HUES6 (cell line): ENCODE results near the gene SDF2.

ENCODE experiments used
- H3K27ac ChIP-seq: 2 replicates; pipeline ENCODE4 v1.7.0; 2013; ENCODE audit warnings: low read depth, mild to moderate bottlenecking, low read length, inconsistent platforms
- H3K27me3 ChIP-seq: 2 replicates; pipeline ENCODE4 v1.6.1; 2013; ENCODE audit warnings: low read length; ENCODE audit not compliant: control insufficient read depth, insufficient read depth
- H3K36me3 ChIP-seq: 2 replicates; pipeline ENCODE4 v1.6.1; 2013; ENCODE audit warnings: low read length; ENCODE audit not compliant: control insufficient read depth, insufficient read depth
- H3K4me1 ChIP-seq: 2 replicates; pipeline ENCODE4 v1.6.1; 2013; ENCODE audit warnings: low read length; ENCODE audit not compliant: control insufficient read depth, insufficient read depth
- H3K4me3 ChIP-seq: 2 replicates; pipeline ENCODE4 v1.5.1; 2013; ENCODE audit warnings: low read depth, low read length
- H3K9ac ChIP-seq: one replicate; pipeline ENCODE4 v1.6.1; 2013; ENCODE audit warnings: mild to moderate bottlenecking, low read length
- H3K9me3 ChIP-seq: 2 replicates; pipeline ENCODE4 v1.6.1; 2013; ENCODE audit warnings: low read depth, low read length; ENCODE audit not compliant: control insufficient read depth, insufficient read depth

Gene SDF2

GRCh38 chr17:28624148-28624547 is 37.6 kb downstream of the SDF2 start:
- no peak overlapping the region for H3K4me3 ChIP-seq
- H3K36me3 ChIP-seq: peaks cover 93% of the 10 kb centered on the region

DNA sequence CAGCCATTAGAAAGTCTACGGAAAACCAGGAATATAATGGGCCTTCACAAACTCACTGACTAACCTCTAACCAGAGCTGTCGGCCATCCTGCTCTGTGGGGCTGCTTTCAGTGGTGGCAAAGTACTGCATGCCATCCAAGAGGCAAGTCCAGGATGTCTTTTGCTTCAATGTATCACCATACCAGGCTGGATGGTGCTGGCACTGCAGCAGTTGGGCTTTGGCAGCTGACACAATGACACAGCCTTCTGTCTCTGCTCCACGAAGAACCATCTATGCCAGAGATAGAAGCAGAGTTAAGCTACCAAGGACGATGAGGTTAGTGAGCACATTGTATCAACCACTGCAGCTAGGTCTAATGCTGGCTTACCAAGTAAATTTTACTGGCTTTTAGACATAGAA is 38.0 kb downstream of the SDF2 start:
- no peaks in the 10 kb centered on the region for H3K9me3 ChIP-seq
- no peak overlapping the region for H3K9ac ChIP-seq
- peaks cover 97% of the 10 kb centered on the region for H3K36me3 ChIP-seq
- no peak overlapping the region for H3K27ac ChIP-seq
- no peak overlapping the region for H3K4me3 ChIP-seq
- H3K4me1 ChIP-seq: no peaks in the 10 kb centered on the region
- no peaks in the 10 kb centered on the region for H3K27me3 ChIP-seq

More at GRCh38 chr17:28624148-28624547, 37.6 kb downstream of the SDF2 start:
- H3K9me3 ChIP-seq: no peaks in the 10 kb centered on the region
- no peak overlapping the region for H3K27ac ChIP-seq
- no peak overlapping the region for H3K9ac ChIP-seq
- H3K4me1 ChIP-seq: no peaks in the 10 kb centered on the region
- H3K27me3 ChIP-seq: no peaks in the 10 kb centered on the region

GRCh38 chr17:28622186-28622585 is 39.5 kb downstream of the SDF2 start:
- Histone ChIP-seq H3K36me3 (peaks cover 97% of the 10 kb centered on the region), H3K4me3 (no peak overlapping the region), H3K27me3 (no peaks in the 10 kb centered on the region), H3K9ac (no peak overlapping the region), H3K27ac (no peak overlapping the region), H3K9me3 (no peaks in the 10 kb centered on the region), H3K4me1 (no peaks in the 10 kb centered on the region)

GRCh38 chr17:28620010-28620409 is 41.7 kb downstream of the SDF2 start:
- no peaks in the 10 kb centered on the region for H3K9me3 ChIP-seq
- H3K4me3 ChIP-seq: no peak overlapping the region
- no peak overlapping the region for H3K9ac ChIP-seq
- peaks cover 99% of the 10 kb centered on the region for H3K36me3 ChIP-seq
- H3K27ac ChIP-seq: no peak overlapping the region
- H3K4me1 ChIP-seq: no peaks in the 10 kb centered on the region
- H3K27me3 ChIP-seq: no peaks in the 10 kb centered on the region

DNA sequence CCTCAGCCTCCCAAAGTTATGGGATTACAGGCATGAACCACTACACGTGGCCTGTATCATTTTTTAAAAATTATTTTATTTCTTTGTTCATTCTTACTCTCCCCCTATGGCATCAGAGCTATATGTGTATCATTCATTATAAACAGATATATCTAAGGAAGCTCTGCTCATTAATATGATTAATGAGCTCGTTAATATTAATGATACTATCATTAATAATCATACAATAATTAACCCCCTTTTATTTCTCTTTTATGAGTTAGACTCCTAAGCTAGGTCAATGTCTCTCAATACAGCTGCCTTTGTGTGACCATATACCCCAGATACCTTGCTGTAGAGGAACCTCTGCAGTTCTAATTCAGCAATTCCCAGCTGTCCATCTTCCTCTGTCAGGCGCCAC is 43.2 kb downstream of the SDF2 start:
- no peaks in the 10 kb centered on the region for H3K27me3 ChIP-seq
- H3K9ac ChIP-seq: no peak overlapping the region
- H3K27ac ChIP-seq: no peak overlapping the region
- H3K9me3 ChIP-seq: no peaks in the 10 kb centered on the region
- no peaks in the 10 kb centered on the region for H3K4me1 ChIP-seq
- no peak overlapping the region for H3K4me3 ChIP-seq
- peaks cover 98% of the 10 kb centered on the region for H3K36me3 ChIP-seq

DNA sequence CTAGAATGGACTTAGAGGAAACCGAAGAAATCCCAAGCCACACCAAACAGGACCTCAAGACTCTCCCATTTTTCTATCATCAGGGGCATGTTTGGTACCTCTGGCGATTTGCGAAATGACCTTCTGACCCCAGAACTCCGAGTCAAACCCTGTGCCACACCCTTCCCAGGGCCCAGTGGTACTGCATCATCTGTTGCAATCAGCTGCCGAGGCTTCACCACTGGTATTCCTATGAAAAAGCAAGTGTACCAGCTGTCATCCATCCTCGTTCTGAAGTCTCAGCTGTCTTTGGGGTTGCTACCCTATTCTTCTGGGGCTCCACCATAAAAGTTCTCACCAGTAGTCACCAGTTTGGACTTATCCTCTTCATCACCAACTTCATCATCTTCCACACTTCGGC is 45.4 kb downstream of the SDF2 start:
- H3K27ac ChIP-seq: no peak overlapping the region
- H3K36me3 ChIP-seq: peaks cover 97% of the 10 kb centered on the region
- no peaks in the 10 kb centered on the region for H3K9me3 ChIP-seq
- H3K4me1 ChIP-seq: no peaks in the 10 kb centered on the region
- H3K9ac ChIP-seq: no peak overlapping the region
- no peaks in the 10 kb centered on the region for H3K27me3 ChIP-seq
- H3K4me3 ChIP-seq: no peak overlapping the region

DNA sequence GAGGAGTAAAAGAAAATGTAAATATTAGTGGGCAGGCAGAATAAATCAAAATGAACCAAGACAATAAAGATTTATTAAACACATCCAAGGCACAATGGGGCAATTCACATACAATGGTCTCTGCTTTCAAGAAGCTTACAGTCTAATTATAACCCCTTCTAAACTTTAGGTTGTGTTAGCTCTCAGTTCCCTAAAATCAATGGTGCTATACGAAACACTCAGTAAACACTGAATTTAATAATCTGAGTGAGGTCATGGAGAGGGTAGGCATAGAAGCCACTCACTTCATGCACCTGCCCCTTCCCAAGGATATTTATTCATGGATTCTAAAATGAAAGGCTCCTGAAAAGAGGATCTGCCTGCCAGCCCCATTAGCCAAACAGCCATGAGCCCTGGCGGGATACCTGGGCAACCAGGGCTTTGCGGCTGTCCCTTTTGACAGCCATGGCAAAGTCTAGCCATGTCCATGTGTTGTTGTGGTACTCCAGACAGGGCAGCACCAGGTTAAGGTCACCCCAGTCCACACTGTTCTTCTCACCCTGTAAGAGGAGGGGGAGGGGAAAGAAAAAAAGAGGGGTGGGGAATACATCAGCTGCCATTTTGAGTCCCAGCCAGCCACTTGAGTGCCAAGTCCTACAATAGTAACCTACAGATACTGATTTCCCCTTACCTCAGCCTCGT is 46.3 kb downstream of the SDF2 start:
- Histone ChIP-seq H3K36me3 (peaks cover 97% of the 10 kb centered on the region), H3K27me3 (no peaks in the 10 kb centered on the region), H3K9me3 (no peaks in the 10 kb centered on the region), H3K9ac (no peak overlapping the region), H3K4me1 (no peaks in the 10 kb centered on the region), H3K4me3 (no peak overlapping the region), H3K27ac (no peak overlapping the region)

DNA sequence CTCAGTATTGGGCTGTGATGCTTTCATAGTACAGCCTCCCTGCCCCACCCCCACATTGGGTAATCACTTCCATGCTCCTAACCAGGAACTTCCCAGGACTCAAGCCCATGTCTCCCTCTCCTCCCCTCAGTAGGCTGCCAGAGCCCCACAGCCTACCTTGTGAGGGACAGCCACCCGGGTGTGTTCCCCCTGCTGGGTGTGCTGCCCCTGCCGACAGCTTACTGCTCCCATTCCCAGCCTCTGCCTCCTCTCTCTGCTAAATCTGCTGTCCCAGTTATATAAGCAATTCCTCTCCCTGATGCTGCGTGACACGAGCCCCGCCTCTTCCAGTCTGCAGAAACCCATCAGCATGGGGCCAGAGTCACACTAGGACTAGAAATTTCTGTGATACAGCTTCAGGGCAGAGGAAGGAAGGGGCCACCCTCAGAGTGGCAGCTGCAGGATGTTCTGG is 47.8 kb downstream of the SDF2 start, which contains the start of gene RSKR:
Gene RSKR, minus strand, starts transcription at position 255 of the 451 bp plus-strand sequence. Its CDS starts 24 bp downstream, at position 231.
- Histone ChIP-seq H3K9ac (no peak within 1 kb of the TSS), H3K4me1 (no peaks in the 10 kb centered on the region), H3K4me3 (no peak within 1 kb of the TSS), H3K36me3 (peaks cover 97% of the 10 kb centered on the region), H3K27me3 (no peaks in the 10 kb centered on the region), H3K27ac (no peak within 1 kb of the TSS), H3K9me3 (no peaks in the 10 kb centered on the region)

- Histone ChIP-seq H3K36me3 (peaks cover 95% of the 10 kb centered on the region), H3K9me3 (no peaks in the 10 kb centered on the region), H3K4me3 (no peak overlapping the region), H3K27me3 (no peaks in the 10 kb centered on the region), H3K4me1 (no peaks in the 10 kb centered on the region), H3K9ac (no peak overlapping the region), H3K27ac (no peak overlapping the region)
Measured at GRCh38 chr17:28612936-28613872, 48.5 kb downstream of the SDF2 start.

DNA sequence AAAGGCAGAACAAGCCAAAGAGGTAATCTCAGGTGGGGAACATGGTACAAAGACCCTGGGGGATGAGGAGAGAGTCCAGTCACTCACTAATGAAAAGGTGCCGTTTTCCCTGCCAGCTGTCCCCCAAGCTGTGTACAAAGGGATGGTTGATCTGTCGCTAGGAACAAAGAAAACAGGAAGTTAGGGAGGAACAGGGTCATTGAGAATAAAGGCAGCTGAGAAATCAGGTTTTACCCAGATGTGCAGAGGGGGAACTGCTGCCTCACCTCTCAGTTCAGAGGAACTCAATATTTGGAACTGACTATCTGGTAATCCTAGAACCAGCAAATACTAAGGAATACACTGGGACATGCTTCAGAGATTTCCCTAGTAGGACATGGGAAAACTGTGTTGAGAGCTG is 49.2 kb downstream of the SDF2 start:
- Histone ChIP-seq H3K4me3 (no peak overlapping the region), H3K36me3 (peaks cover 93% of the 10 kb centered on the region), H3K27me3 (no peaks in the 10 kb centered on the region), H3K9ac (no peak overlapping the region), H3K4me1 (no peaks in the 10 kb centered on the region), H3K27ac (no peak overlapping the region), H3K9me3 (no peaks in the 10 kb centered on the region)

GRCh38 chr17:28610376-28610775 is 51.3 kb downstream of the SDF2 start:
- no peaks in the 10 kb centered on the region for H3K27me3 ChIP-seq
- H3K27ac ChIP-seq: no peak overlapping the region
- no peak overlapping the region for H3K4me3 ChIP-seq
- H3K36me3 ChIP-seq: peaks cover 83% of the 10 kb centered on the region
- H3K9me3 ChIP-seq: no peaks in the 10 kb centered on the region
- H3K4me1 ChIP-seq: no peaks in the 10 kb centered on the region
- H3K9ac ChIP-seq: no peak overlapping the region
